ENCODE data around the gene GRM4.
"Not testable (repeated sequence)": the region's sequence is repeated elsewhere in the genome, so short reads cannot be mapped to it uniquely, and the experiment has no call there.

The GRM4 gene

DNA sequence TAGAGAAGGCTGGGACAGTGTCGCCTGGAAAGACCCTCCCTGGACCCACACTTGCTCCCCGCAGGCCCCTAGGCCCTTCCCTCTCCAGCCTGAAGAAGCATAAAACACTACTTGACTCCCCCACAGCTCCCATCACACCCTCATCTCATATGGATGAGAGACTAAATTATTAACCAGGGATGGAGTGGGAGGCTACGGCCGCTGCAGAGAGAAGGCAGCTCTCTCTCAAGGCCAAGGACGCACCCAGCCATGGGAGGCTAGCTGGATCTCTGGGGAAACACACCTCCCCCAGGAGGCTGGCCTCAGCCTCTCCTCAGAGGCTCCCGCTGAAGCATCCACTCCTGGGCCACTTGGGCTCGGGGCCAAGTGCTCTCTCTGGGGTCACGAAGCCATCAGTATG lies 102.5 kb downstream of the GRM4 start:
- no peak overlapping the region for H3K4me2 ChIP-seq
- H3K4me1 ChIP-seq, result peaks cover 25% of the 10 kb centered on the region
- no peaks in the 10 kb centered on the region for H3K27me3 ChIP-seq
- H3K9me3 ChIP-seq, result no peaks in the 10 kb centered on the region
- TF ChIP-seq Cebpa-rat (IDR thresholded peaks at IDR 0.05), result no peak
- H3K36me3 ChIP-seq, result no peaks in the 10 kb centered on the region
- no peak overlapping the region for H3K9ac ChIP-seq
- no peak overlapping the region for H3K27ac ChIP-seq
- no peak overlapping the region for H3K4me3 ChIP-seq
- H4K20me1 ChIP-seq, result peaks cover 6% of the 10 kb centered on the region; the same call in 1 of the 2 replicates

DNA sequence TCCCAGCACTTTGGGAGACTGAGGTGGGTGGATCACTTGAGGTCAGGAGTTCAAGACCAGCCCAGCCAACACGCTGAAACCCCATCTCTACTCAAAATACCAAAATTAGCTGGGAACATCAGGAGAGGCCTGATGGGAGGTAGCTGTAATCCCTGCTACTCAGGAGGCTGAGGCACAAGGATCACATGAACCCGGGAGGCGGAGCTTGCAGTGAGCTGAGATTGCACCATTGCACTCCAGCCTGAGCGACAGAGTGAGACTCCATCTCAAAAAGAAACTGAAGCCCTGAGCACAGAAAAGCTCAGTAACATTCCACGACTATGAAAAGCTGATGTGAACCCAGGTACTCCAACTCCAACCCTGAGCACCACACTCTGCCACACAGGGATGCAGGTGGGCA lies 103.9 kb downstream of the GRM4 start:
- H3K27me3 ChIP-seq, H3K9me3 ChIP-seq, H3K36me3 ChIP-seq, H3K4me3 ChIP-seq, H3K9ac ChIP-seq, H3K27ac ChIP-seq, H4K20me1 ChIP-seq: not testable (repeated sequence)
- H3K4me1 ChIP-seq, result peaks cover 28% of the 10 kb centered on the region
- H3K4me2 ChIP-seq, result peak overlapping the region; percentile 37; the same call in 1 of the 2 replicates

DNA sequence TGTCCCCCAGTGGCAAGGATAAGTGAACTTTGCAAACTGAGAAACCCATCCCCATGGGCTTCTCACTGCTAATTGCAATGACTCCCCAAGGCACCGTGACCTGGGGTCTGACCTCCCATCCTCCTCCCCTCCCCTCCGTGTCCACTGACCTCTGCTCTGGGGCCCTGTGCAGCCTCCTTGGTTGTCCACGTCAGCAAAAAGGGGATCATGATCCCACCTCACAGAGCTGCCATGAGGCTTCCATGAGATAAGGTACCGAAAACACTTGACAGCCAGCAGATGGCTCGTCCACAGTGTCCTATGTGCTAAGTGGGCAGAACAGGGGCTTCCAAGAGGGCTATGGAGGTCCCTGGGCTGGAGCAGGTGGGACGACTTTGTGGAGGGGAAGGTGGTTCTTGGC lies 104.5 kb downstream of the GRM4 start:
- no peak overlapping the region for H3K4me3 ChIP-seq
- H3K27ac ChIP-seq, result no peak overlapping the region
- TF ChIP-seq Cebpa-rat (IDR thresholded peaks at IDR 0.05), result no peak
- no peaks in the 10 kb centered on the region for H3K9me3 ChIP-seq
- H3K4me2 ChIP-seq, result no peak overlapping the region
- no peak overlapping the region for H3K9ac ChIP-seq
- H4K20me1 ChIP-seq, result peaks cover 3% of the 10 kb centered on the region; the same call in 1 of the 2 replicates
- peaks cover 32% of the 10 kb centered on the region for H3K4me1 ChIP-seq
- no peaks in the 10 kb centered on the region for H3K27me3 ChIP-seq
- H3K36me3 ChIP-seq, result no peaks in the 10 kb centered on the region

DNA sequence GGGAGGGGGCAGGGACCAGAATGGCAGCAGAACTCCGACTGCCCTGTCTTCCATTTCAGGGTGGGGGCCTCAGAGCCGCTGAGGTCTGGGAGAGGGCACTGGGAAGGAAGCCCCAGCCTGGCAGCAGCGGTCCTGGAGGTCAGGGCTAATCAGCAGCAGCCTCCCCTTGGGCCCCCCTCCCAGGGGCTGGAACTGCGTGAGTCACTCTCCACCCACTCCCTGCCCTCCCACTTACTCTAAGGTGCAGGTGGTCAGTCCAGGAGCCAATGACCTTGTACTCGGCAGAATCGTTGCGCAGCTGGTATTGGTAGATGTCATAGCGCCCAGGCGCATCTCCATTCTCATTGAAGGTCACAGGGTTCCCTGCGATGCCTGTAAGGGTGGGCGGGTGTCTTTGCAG lies 105.9 kb downstream of the GRM4 start:
- H3K9ac ChIP-seq, result no peak overlapping the region
- peaks cover 23% of the 10 kb centered on the region for H3K4me1 ChIP-seq
- no peak for TF ChIP-seq Cebpa-rat (IDR thresholded peaks at IDR 0.05)
- H3K36me3 ChIP-seq, result no peaks in the 10 kb centered on the region
- H3K27me3 ChIP-seq, result no peaks in the 10 kb centered on the region
- H3K27ac ChIP-seq, result no peak overlapping the region
- H3K4me3 ChIP-seq, result no peak overlapping the region
- no peaks in the 10 kb centered on the region for H3K9me3 ChIP-seq
- no peak overlapping the region for H3K4me2 ChIP-seq
- no peaks in the 10 kb centered on the region for H4K20me1 ChIP-seq

DNA sequence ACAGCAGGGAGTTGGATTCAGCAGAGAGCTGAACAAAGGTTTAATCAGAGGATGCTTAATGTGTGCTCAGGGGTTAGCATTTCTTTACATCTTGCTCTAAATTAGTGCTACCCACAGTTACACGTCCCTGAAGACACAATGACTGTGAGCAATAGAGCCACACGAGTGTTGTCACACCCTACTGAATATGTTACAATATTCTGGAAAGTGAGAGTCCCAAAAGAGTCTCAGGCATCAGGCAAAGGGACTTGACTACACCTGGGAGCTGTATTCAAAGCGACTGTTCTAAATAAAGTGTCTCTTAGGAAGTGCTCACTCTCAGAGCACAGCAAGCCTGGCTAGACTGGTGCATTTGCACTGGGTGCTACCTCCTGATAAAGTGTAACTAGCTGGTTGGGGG lies 108.7 kb downstream of the GRM4 start:
- no peak for TF ChIP-seq Cebpa-rat (IDR thresholded peaks at IDR 0.05)
- Histone ChIP-seq H3K4me1 (peaks cover 18% of the 10 kb centered on the region), H3K4me2 (no peak overlapping the region), H3K9ac (no peak overlapping the region), H4K20me1 (no peaks in the 10 kb centered on the region; the same call in 1 of the 2 replicates), H3K27me3 (no peaks in the 10 kb centered on the region), H3K27ac (no peak overlapping the region), H3K9me3 (no peaks in the 10 kb centered on the region), H3K36me3 (no peaks in the 10 kb centered on the region), H3K4me3 (no peak overlapping the region)

DNA sequence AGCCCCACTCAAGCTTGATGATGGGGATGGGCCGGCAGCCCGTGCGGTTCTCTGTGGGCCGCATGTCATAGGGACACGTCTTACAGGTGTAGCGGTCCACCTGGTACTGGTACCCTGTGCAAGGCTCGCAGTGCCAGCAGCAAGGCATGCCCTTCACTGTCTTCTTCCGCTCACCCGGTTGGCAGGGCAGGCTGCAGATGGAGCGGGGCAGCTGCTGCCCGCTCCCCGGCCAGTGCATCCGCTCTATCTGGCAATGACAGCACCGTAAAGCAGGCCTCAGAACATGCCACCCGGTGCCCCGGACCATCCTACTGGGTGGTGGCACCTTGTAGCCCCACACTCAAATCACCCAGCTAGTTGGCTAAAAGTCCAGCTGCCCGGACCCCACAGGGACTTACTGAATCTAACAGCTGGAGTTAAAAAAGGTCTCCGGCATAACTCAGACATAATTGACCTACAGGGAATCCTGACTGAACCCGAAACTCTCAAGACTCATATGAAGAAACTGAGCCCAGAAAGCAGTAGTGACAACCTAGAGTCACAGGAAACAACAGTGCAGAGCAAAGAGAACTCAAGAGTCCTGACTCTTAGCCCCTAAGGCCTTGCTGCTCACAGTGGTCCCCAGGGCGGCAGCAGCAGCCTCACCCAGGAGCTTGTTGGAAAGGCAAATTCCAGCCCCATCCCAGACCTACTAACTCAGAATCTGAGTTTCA lies 109.4 kb downstream of the GRM4 start:
- Histone ChIP-seq H3K9me3 (no peaks in the 10 kb centered on the region), H3K9ac (no peak overlapping the region), H4K20me1 (no peaks in the 10 kb centered on the region; the same call in 1 of the 2 replicates), H3K4me2 (no peak overlapping the region), H3K27ac (no peak overlapping the region), H3K36me3 (no peaks in the 10 kb centered on the region), H3K4me3 (no peak overlapping the region), H3K27me3 (no peaks in the 10 kb centered on the region), H3K4me1 (peaks cover 21% of the 10 kb centered on the region)
- no peak for TF ChIP-seq Cebpa-rat (IDR thresholded peaks at IDR 0.05)

DNA sequence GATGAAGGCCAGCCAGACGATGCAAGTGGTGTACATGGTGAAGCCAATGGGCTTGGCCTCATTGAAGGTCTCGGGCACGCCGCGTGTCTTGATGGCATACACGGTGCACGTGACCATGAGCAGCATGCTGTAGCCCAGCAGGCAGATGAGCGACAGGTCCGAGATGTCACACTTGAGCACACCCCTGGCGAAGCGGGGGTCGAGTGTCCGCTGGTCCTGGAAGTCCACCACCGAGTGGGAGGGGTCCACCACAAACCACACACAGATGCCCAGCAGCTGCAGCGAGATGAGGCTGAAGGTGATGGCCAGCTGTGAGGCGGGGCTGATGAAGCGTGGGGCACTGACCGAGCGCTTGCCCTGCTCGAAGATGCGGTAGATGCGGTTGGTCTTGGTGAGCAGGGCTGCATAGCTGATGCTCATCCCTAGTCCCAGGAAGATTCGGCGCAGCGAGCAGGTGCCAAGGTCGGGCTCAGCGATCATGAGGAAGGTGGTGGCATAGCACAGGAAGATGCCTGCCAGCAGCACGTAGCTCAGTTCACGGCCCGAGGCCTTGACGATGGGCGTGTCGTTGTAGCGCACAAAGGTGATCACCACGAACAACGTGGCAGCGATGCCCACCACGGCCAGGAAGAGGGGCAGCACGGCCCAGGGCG lies 110.1 kb downstream of the GRM4 start:
- Histone ChIP-seq H3K36me3 (no peaks in the 10 kb centered on the region), H3K27ac (no peak overlapping the region), H3K4me1 (peaks cover 28% of the 10 kb centered on the region), H3K4me2 (no peak overlapping the region), H4K20me1 (no peaks in the 10 kb centered on the region; the same call in 1 of the 2 replicates), H3K27me3 (no peaks in the 10 kb centered on the region), H3K9me3 (no peaks in the 10 kb centered on the region), H3K4me3 (no peak overlapping the region), H3K9ac (no peak overlapping the region)
- no peak for TF ChIP-seq Cebpa-rat (IDR thresholded peaks at IDR 0.05)

DNA sequence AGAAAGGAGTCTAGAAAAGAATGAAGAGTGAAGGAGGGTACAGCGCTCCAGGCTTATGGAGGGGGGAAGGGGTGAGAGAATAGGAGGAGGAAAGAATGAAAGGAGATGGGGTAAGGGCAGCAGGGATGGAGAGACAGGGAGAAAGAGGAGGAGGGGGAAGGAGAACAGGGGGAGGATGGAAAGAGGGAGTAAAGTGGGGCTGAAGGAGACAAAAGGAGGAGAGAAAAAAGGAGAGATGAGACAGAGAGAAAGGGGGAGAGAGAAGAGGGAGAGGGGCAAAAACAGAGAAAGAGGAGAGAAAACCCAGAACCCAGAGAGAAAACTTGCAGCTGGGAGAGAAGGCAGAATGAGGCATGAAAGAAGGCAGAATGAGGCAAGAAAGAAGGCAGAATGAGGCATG lies 110.7 kb downstream of the GRM4 start:
- Histone ChIP-seq H3K27ac (no peak overlapping the region), H3K9me3 (no peaks in the 10 kb centered on the region), H3K4me2 (no peak overlapping the region), H3K4me3 (no peak overlapping the region), H4K20me1 (no peaks in the 10 kb centered on the region; the same call in 1 of the 2 replicates), H3K36me3 (no peaks in the 10 kb centered on the region), H3K9ac (no peak overlapping the region), H3K4me1 (peaks cover 35% of the 10 kb centered on the region), H3K27me3 (no peaks in the 10 kb centered on the region)
- no peak for TF ChIP-seq Cebpa-rat (IDR thresholded peaks at IDR 0.05)

DNA sequence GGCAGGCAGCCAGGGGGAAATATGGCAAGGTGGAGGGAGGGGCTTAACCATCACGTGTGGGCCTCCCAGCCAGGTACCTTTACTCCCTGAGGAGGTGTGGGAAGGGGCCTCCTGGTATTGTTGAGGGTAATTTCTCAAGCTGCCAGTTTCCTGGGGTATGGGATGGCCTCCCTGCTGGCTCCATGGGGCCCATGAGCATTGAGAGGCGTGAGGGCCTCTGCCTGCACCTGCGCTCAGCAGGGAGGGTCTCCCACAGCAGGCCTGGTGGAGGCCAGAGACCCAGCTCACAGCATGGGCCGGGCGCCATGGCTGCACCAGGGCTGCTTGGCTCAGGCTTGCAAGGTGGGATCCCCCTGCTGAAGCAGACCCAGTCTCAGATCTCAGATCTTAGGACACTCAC lies 113.0 kb downstream of the GRM4 start:
- H3K4me2 ChIP-seq, result no peak overlapping the region
- no peak overlapping the region for H3K27ac ChIP-seq
- TF ChIP-seq Cebpa-rat (IDR thresholded peaks at IDR 0.05), result no peak
- H4K20me1 ChIP-seq, result no peaks in the 10 kb centered on the region; the same call in 1 of the 2 replicates
- no peak overlapping the region for H3K4me3 ChIP-seq
- no peaks in the 10 kb centered on the region for H3K27me3 ChIP-seq
- no peak overlapping the region for H3K9ac ChIP-seq
- no peaks in the 10 kb centered on the region for H3K9me3 ChIP-seq
- no peaks in the 10 kb centered on the region for H3K36me3 ChIP-seq
- peaks cover 40% of the 10 kb centered on the region for H3K4me1 ChIP-seq

DNA sequence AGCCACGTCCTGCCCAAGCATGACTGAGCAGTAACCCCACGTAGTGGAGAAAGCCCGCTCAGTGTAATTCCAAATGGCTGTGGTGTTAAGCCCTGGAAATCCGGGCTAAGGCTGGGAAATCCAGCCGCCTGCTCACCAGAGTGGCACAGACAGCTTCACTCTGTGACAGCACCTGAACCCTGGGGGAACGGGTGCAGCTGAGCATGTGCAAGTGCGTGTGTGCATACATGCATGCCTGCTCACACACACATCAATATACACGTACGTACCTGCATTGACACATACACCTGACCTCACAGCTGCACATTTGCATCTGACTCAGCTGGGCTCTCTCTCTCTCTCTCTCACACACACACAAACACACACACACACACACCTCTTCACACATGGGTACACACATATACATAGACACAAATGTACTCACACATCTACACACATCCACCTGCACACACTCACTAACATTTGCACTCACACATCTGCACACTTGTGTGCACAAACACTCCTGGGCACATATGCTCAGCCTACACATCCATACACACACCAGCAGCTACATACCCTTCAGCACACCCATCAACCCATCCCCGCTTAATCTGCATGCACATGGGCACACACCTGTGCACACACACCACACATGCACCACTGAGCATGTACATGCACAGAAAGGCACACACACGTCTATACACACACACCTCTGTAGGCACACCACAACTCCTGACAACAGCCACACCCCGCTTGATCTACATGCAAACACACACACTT lies 114.1 kb downstream of the GRM4 start:
- Histone ChIP-seq H3K9ac (no peak overlapping the region; the same call in 1 of the 2 replicates), H3K4me2 (peak overlapping the region; percentile 85), H3K27ac (0 out of 2 replicates have a peak overlapping the region, but pooled peaks have one; percentile 35), H3K4me3 (no peak overlapping the region), H3K9me3 (no peaks in the 10 kb centered on the region), H3K36me3 (no peaks in the 10 kb centered on the region), H3K4me1 (peaks cover 35% of the 10 kb centered on the region), H3K27me3 (no peaks in the 10 kb centered on the region), H4K20me1 (no peaks in the 10 kb centered on the region; the same call in 1 of the 2 replicates)
- TF ChIP-seq Cebpa-rat (IDR thresholded peaks at IDR 0.05), result no peak

Data from BLaER1 (cell line).